ENCODE results near the gene GPR68.
"Not testable (repeated sequence)": the region's sequence is repeated elsewhere in the genome, so short reads cannot be mapped to it uniquely, and the experiment has no call there.

DNA sequence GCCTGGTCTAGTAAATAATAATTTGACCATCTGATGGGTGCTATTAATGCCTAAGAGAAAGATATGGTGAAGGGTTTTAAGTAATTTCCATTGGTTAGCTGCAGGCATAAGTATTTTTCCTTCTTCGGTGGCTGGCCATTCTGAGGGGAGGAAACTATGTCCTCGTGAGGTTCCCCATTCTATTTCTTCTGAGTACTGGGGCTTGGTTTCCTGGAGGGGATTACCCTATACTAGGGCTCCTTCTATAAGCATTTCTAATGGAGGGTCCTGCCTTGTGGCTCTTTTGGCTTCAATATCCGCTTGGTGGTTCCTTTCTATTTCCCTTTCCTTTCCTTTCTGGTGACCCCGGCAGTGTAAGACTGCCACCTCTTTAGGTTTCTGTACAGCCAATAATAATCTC is 18.1 kb downstream of the GPR68 start:
- TF ChIP-seq, protein P1, sequence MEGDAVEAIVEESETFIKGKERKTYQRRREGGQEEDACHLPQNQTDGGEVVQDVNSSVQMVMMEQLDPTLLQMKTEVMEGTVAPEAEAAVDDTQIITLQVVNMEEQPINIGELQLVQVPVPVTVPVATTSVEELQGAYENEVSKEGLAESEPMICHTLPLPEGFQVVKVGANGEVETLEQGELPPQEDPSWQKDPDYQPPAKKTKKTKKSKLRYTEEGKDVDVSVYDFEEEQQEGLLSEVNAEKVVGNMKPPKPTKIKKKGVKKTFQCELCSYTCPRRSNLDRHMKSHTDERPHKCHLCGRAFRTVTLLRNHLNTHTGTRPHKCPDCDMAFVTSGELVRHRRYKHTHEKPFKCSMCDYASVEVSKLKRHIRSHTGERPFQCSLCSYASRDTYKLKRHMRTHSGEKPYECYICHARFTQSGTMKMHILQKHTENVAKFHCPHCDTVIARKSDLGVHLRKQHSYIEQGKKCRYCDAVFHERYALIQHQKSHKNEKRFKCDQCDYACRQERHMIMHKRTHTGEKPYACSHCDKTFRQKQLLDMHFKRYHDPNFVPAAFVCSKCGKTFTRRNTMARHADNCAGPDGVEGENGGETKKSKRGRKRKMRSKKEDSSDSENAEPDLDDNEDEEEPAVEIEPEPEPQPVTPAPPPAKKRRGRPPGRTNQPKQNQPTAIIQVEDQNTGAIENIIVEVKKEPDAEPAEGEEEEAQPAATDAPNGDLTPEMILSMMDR (conservative IDR thresholded peaks at IDR 0.05; ENCODE audit: low read length), result not testable (repeated sequence)
- TF ChIP-seq EZH2phosphoT487 (IDR thresholded peaks at IDR 0.05; ENCODE audit: borderline replicate concordance, low read depth, low read length), result not testable (repeated sequence)

All from OCI-LY7 (cell line).